GM19238 (cell line): Measurements from ENCODE around the gene ZBTB2.
"Not testable (repeated sequence)": the region's sequence is repeated elsewhere in the genome, so short reads cannot be mapped to it uniquely, and the experiment has no call there.

Experiments used
- DNase-seq: peaks from one replicate; pipeline ENCODE4 v3.0.0; 2011; ENCODE audit warnings: low spot score; ENCODE audit not compliant: insufficient read length

Gene ZBTB2

DNA sequence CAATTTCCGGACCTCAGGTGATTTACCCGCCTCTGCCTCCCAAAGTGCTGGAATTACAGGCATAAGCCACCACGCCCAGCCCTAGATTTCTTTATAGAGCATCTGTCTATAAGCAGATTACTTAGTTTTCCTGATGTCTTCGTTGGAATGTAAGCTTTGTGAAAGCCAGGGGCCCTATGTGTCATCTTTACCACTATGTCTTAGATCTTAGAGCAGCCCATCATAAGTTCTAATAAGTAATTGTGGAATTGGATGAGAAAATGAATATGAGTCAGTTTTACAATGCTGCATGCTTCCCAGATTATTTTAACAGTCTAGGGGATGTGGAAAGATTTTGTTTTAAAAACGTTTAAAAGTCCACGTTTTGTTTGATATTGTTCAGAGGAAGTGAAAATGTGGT, 9.1 kb upstream of the ZBTB2 start:
- no peak for DNase-seq

DNA sequence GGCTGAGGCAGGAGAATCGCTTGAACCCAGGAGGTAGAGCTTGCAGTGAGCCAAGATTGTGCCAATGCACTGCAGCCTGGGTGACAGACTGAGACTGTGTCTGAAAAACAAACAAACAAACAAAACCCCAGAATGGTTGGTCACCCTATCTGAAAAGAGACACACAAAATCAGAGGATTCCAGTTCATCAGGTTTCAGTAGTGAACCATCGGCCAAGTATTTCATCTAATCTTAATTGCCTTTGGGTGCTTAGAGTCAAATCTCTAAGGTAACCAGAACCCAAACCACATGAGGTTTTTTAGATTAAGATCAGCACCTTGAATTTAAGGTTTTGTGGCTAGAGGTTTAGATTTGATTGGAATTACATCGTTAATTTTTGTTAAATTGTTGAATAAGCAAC, 8.3 kb upstream of the ZBTB2 start:
- DNase-seq, result no peak

DNA sequence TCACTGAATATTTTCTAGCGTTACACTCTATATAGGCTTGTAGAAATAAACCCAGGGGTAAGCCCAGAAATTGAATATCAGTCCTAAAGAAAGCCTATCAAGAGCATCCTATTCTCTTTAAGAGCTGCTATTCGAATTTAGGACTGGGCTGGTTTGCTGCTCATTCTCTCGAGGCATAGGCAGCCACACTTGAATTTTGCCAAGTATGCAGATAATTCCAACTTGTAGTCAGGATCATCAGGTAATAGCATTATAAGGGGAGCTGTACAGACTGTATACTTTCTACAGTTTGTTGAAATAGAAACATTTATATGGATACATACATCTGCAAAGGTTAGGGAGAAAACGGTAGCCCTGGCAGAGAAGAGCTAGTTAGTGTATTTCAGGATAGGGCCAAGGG, 2.1 kb upstream of the ZBTB2 start:
- no peak for DNase-seq

DNA sequence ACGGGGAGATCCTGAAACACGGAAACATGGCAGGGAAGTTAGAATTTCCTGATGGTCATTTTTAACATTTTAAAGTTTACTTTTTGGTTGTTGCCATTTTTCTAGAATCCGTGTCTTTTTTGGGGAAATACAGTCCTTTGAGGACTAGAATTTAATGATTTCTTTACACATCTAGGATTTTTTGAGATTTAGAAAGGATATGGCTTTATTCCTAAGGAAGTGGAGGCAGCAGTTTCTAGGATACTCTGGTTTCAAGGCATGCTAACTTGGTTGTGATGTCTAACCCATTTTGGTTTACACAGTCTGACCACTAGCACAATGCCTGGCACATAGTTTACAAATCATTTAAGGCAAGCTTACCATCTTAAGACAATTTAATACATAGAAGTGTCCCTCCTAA, 1.1 kb upstream of the ZBTB2 start:
- no peak for DNase-seq

DNA sequence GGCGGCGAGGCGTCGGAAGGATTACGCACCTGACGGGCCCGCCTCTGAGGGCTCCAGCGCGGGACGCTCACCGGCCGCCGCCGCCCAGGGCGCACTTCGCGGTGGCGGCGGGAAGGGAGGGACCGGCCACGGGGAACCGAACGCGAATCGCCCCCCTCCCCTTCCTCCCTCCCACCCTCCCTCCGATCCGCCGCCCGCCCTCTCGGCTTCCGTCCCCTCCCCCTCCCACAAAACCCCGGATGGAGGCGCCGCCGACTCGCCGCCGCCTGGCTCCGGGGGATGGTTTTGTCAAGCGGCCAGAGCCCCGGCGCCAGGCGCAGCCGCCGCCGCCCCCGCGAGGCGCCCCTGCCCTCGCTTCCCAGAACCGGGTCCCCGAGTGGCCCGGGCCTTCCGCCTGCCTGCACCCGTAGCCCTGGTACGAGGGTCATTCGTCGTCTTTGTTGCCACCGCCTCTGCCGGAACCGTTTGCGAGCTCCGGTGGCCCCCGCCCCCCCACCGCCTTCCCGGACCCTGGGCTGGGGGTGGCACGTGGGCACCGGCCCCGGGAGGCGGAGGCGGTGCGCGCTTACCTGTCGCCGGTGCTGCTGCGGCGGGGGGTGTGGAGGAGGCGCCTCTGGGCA, 398 bp downstream of the ZBTB2 start:
- peak; percentile 63 for DNase-seq

DNA sequence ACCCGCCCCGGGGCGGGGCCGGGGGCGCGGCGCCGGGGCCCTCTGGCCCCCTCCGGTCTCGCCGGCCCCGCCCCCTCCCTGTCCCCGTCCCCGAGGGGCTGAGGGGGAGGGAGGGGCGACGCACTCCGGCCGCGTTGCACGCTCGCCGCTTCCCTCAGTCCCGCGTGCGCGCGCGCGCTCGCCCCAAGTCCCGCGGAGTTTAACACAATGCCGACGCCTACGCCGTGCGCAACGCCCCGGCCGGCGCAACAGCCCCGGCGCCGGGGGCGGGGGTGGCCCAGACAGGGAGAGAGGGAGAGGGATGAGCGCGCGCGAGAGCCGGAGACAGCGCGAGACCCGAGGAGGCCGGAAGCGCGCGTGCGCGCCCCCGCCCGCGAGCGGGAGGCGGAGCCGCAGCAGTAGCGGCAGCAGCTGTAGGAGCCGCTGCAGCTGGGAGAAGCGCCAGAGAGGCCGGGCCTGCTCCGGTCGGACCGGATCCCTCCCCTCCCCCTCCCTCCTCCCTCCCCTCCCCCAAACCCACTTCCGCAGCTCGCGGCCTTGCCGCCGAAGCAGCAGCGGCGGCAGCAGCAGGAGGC, 996 bp downstream of the ZBTB2 start:
- peak; percentile 90 for DNase-seq

DNA sequence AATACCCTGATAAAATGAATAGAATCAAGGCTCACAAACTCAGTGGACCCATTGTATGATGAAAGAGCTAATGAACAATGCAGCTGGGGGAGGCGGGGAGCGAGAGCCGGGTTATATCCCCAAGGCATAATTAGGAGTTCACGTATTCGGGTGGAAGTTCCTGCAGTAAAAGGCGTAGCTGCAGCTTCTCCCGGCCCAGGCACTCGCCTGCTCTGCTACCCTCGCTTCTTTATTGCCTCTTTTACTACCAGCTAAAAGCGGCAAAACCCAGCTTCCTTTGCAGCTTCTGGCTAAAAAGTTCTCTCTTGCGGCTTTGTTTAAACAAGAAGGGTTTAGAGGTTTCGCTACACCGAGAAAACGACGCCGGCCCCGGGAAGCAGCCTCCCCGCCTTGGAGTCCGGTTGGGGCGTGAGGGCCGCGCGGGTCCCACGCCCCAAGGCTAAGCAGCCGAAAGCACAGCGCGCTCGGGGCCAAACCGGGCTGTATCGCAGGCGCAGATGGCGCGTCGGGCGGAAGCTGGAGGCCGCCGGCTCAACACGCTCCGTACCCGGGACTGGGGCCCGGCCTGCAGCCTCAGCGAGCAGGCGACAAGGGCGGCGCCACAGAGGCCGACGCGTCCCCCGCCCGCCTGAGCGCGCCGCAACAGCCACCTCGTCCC, 1.6 kb downstream of the ZBTB2 start:
- no peak for DNase-seq

DNA sequence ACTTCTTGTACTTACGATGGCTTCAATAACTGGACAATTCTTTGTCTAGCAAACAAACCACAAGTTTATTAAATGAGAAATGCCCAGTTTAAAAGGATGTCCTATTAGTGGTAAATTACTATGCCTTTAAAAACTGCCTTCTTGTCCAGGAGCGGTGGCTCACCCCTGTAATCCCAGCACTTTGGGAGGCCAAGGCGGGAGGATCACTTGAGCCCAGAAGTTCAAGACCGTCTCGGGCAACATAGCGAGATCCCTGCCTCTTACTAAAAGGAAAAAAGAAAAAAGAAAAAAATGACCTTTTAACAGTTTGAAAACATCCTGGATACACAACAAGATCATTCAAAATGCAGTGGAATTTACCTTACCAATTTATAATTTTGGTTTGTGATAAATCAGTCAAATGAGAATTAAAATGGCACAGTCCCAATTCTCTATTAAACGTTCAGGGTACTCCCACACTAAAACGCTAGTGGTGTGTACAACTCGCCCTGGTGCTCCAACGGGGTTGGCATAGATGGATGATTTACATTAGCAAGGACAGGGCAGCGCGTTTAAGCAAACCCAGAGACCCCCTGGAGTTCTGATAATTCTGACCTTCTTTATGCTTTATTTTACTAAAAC, 2.3 kb downstream of the ZBTB2 start:
- no peak for DNase-seq

DNA sequence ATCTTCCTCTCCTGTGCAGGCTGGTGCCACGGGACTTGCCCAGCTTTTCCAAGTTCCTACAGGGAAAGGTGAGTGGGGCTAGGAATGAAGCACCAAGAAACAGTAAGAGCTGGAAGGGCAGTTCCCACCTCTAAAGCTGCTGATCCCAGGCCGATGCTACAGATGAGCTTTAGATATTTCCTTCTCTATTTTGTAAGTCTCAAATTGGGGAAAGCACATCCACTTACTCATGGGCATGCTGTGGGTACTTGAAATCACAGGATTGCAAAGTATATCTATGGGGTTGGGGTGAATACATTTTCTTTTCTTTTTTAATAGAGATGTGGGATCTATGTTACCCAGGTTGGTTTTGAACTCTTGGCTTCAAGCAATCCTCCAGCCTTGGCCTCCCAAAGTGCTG, 3.1 kb downstream of the ZBTB2 start:
- DNase-seq, result no peak

DNA sequence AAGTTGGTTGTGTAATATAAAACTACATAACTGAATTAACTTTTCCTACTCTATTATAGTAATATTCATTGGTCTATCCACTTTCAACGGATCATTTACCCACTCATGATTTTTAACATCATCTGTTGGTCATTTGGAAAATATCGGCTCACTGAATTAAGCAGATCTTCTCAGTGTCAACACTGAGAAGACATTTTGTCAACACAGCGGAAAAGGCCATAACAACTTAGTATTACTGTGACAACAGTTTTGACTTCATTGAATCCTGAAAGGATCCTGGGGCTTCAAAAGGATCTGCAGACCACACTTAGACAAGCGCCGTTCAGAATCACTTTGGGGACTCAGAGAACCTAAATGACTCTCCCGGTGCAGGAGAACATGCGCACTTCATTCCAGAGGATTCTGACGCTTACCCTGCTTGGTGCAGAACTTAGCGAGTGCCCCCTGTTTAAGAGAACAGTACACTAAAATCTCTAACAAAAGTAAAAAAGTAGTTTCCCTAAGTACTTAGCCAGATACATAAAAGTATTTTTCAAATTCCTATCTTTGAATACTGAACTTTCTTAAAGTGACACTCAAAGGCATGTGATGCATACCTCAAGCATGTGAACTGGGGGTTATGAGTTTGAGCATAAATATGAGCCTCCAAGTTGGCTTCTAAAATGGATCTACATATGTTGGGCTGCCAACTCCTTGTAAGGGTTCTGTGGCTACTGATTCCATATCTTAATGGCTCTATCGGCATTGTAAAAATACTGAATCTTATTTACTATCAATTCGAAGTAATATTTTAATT, 4.0 kb downstream of the ZBTB2 start:
- no peak for DNase-seq

DNA sequence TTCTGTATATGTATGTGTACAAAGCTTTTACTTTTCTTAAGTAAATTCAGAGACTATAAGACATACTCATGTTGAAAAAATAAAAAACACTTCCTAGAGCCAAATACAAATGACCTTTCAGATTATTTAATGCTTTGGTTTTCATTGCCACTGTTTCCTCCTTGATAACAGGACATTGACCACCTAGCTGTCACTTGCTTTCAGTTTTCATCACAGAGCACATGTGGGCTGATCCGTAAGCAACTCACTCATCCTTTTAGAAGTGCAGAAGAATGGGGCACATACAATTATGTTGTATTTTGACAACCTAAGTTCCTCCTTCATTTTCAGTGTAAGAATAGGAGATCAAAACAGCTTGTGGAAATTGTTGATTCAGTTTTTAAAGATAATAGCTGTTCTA, 6.2 kb downstream of the ZBTB2 start:
- DNase-seq, result no peak

DNA sequence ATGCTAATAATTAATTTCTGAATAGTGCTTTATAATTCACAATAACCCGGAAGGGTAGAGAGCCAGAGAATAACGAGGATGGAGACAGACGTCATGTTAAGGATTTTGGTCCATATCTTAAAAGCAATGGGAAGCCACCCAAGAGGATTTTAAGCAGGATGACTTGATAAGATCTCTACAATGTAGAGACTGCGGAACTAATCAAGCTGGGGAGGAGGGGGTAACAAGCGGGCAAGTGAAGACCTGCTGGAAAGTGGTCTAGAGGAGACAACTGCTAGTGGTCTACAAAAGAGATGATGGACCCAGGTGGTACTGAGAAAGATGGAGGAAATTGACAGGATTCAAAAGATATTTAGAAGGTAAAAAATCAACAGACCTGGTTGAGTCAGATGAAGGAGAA, 7.2 kb downstream of the ZBTB2 start:
- DNase-seq, result no peak

DNA sequence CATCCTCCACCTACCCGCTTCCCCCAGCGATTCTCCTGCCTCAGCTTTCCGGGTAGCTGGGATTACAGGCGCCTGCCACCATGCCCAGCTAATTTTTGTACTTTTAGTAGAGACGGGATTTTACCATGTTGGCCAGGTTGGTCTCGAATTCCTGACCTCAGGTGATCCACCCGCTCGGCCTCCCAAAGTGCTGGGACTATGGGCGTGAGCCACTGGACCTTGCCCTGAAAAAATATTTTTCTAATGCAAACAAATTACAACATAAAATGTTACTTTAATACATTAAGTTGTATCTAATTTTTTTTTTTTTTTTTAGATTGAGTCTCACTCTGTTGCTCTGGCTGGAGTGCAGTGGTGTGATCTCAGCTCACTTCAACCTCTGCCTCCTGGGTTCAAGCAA, 8.7 kb downstream of the ZBTB2 start:
- DNase-seq, result not testable (repeated sequence)

DNA sequence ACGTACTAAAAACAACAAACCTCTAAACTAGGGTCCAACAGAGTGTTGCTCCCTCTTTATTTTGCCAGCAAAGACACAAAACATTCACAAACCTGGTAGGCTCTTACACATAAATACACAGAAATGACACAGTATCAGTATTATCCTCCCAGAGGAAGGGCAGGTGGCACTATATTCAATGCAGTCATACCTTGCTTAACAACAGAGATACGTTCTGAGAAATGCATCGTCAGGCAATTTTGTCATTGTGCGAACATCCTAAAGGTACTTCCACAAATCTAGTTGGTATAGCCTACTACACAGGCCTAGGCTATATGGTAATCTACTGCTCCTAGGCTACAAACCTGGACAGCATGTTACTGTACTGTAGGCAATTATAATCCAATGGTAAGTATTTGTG, 9.6 kb downstream of the ZBTB2 start:
- no peak for DNase-seq

DNA sequence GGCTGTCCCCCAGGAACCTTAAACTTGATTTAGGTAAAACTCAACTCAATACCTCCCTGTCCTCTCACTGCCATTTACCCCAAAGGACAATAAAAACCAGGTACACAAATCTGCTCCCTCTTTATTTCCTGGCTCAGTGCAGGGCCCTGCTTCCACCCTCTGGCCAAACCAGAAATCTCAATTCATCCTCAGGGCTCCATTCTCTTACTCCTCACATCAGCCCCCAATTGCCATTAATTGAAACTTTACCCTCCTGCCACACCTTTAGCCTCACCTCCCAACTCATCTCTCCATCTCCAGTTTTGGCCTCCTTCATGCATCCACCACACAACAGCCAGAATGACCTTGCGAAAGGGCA, 10.5 kb downstream of the ZBTB2 start:
- no peak for DNase-seq

DNA sequence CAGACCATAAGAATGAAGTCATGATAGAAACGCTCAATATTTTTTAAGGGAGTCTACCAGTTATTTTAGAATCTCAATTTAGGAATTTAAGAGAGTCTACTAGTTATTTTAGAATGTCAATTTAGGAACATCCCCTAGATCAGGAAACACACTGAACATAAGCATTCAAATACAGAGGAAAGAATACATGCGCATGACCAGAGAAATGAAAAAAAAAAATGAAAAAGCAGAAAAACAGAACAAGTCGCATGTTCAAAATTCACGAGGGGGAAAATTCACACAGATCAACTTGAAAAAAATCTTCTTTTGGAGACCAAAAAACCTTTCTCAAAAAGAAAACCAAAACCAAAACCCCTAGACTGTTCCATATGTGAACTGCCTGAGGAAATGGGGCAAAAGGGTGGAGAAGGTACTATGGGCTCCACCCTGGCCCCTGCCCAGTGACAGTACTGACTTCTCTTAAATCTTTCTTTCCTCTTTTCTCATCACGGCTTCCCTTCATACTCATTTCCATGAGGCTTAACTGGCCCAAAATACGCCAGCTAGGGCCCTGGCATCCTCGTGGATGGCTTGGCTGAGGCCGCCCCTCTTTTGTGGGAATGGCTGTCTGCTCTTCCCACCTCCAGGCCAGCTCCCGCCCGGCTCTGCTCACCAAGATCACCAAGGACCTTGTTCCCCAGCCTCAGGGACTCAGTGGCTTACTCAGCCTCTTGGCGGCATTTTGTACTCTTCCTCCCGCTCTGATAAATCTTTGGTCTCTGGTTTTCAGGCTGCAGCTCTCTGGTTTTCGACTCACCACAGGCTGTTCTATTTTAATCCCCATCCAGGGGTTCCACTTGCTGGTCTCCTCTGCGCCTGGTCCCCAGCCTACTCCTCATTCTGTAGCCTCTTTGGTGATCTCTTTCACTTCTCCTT, 11.2 kb downstream of the ZBTB2 start:
- DNase-seq, result no peak

DNA sequence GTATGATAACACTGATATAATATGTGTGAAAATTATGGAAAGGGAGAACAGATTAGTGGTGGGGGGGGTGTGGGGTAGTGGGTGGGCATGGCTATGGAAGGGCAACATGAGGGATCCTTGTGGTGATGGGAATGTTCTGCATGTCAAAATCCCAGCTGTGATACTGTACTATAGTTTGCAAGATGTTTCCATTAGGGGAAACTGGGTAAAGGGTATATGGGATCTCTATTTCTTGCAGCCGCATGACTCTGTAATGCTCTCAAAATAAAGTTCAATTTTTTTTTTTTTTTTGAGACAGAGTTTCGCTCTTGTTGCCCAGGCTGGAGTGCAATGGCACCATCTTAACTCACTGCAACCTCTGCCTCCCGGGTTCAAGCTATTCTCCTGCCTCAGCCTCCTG, 14.3 kb downstream of the ZBTB2 start:
- DNase-seq, result no peak

DNA sequence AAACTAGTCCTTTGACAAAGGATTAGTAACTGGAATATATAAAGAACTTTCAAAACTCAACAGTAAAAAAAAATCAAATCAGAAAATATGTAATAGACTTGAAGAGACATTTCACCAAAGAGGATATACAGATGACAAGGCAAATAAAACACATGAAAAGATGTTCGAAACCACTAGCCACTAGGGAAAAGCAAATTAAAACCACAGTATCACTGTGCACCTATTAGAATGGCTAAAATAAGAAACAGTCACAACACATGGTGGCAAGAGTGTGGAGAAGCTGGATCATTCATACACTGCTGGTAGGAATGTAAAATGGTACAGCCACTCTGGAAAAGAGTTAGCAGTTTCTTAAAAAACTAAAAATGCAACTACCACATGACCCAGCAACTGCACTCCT, 14.9 kb downstream of the ZBTB2 start:
- DNase-seq, result no peak

DNA sequence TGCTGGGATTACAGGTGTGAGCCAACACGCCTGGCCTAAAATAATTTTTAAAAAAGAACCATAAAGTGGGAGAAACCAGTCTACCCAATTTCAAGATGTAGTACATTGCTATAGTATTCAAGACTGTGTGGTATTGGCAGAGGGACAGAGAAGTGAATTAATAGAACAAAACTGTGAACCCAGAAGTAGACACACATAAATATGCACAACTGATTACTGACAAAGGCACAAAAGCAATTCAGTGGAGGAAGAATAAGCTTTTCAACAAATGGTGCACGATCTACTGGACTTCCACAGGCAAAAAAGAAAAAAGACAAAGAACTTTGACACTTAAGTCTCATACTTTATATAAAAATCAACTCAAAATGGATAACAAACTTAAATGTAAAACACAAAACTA, 15.5 kb downstream of the ZBTB2 start:
- DNase-seq, result no peak

DNA sequence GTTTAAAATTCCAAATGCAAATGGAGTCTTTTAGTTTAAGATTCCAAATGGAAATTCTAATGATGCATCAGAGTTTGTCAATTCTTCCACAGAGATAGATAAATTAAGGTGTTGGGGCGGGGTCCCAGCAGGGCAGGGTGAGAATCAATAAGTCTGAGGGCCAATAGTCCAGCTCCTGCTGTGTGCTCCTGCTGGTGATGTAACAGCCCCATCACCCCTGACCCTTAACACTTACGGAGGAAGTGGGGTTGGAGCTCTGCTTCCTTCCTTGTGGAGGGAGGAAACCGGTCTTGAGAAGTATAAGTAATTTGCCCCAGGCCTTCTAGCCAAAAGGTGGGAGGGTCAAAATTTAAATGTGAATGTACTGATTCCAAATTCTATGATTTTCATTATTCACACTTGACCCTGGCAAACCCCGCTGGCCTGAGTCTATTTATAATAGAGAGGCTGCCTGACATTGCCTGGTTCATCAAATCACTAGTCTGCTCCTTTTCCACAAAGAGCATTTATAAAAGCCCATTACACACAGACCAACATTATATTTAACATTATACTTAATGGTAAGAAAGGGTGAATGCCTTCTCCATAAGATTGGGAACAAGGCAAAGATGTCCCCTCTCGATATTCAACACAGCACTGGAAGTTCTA, 17.2 kb downstream of the ZBTB2 start:
- no peak for DNase-seq

DNA sequence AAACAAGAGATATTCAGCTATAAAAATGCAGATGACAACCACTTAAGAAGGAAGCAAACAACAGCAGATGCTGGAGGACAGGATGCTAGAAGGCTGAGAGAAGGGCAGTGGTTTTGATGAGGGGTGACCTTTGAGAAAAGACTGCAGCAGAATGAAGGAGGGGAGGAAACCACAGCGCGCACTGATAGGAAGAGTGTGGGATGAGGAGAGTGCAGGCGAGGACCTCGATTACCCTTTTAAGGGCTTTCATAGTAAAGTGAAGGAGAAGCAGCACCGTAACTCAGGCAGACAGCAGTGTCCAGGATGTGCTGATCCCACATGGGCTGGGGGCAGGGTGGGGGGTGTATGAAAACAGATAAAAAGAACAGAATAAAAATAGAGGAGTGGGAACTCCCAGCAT, 19.2 kb downstream of the ZBTB2 start:
- no peak for DNase-seq
